GM12878 (cell line): ENCODE results near the gene CSDE1. TPM values are rescaled to one million over a fixed set of nuclear protein-coding genes. Genes with fewer than 3 reads are reported as not detected.

Experiments
- ATAC-seq: fragments of 200-7000 bp; cut with Tn5 transposase; 3 replicates; pipeline ENCODE4 v1.9.1; 2020; ENCODE audit warnings: mild to moderate bottlenecking, moderate library complexity
- BruUV-seq: library from RNA; stranded (reverse); fragments of 400-500 nt; replicated peaks from 2 replicates; lab custom pipeline; 2021; lab: Mats Ljungman, UMichigan
- CTCF ChIA-PET: fragments of 300-600 bp; sonication (Branson Sonifier 250); formaldehyde crosslinking; extraction: SDS; loops from one replicate; lab custom pipeline; 2021; ENCODE audit warnings: inconsistent platforms; lab: Yijun Ruan, JAX
- POLR2A ChIA-PET: fragments of 350-600 bp; formaldehyde crosslinking; extraction: SDS; loops from one replicate; lab custom pipeline; 2021; ENCODE audit warnings: inconsistent platforms; lab: Charles Lee
- RAD21 ChIA-PET: fragments of 300-600 bp; sonication (Branson Sonifier 250); formaldehyde crosslinking; loops from one replicate; lab custom pipeline; 2023; ENCODE audit warnings: antibody characterized with exemption; ENCODE audit not compliant: unreplicated experiment; lab: Charles Lee
- SMC1A ChIA-PET: fragments of 300-600 bp; sonication (Branson Sonifier 250); formaldehyde crosslinking; loops from one replicate; lab custom pipeline; 2023; ENCODE audit not compliant: unreplicated experiment, uncharacterized antibody; lab: Charles Lee
- DNase-seq: peaks from one replicate; pipeline ENCODE4 v3.0.0-alpha.2; 2011; ENCODE audit warnings: low read depth, low spot score
- FAIRE-seq: peaks from 3 replicates; lab custom pipeline; 2011; peaks lifted over from hg19 to GRCh38; lab: Jason Lieb, UNC
- H2AFZ ChIP-seq: 2 replicates; pipeline ENCODE4 v1.6.0; 2011; ENCODE audit warnings: low read depth, low read length, control low read depth; ENCODE audit not compliant: control insufficient read depth
- H3K27ac ChIP-seq: 2 replicates; pipeline ENCODE4 v1.5.1; 2011; ENCODE audit warnings: control low read depth; ENCODE audit not compliant: control insufficient read depth, insufficient read depth
- H3K27me3 ChIP-seq, 2 experiments: replicated peaks in 1 of 2; 2 replicates each; pipeline versions ENCODE4 v1.6.0 to v1.6.1; 2011; ENCODE audit warnings: low read length in 1 of 2; ENCODE audit not compliant: control insufficient read depth in 2 of 2, insufficient read depth in 2 of 2
- H3K36me3 ChIP-seq, 2 experiments: 2 replicates each; pipeline ENCODE4 v1.5.1; 2011; ENCODE audit warnings: low read length in 1 of 2; ENCODE audit not compliant: control insufficient read depth in 2 of 2, insufficient read depth in 2 of 2
- H3K4me1 ChIP-seq: 2 replicates; pipeline ENCODE4 v1.6.1; 2011; ENCODE audit warnings: mild to moderate bottlenecking, low read length, moderate library complexity, mixed read lengths; ENCODE audit not compliant: control insufficient read depth, insufficient read depth
- H3K4me2 ChIP-seq: 2 replicates; pipeline ENCODE4 v1.6.0; 2011; ENCODE audit warnings: control low read depth; ENCODE audit not compliant: control insufficient read depth, insufficient read depth
- H3K4me3 ChIP-seq: fragments of 200-600 bp; sonication (generic); 2 replicates; pipeline ENCODE4 v1.5.1; 2016
- H3K79me2 ChIP-seq: 2 replicates; pipeline ENCODE4 v1.6.0; 2011; ENCODE audit warnings: low read length; ENCODE audit not compliant: control insufficient read depth, insufficient read depth
- H3K9ac ChIP-seq: 2 replicates; pipeline ENCODE4 v1.8.0; 2011; ENCODE audit warnings: low read length, control low read depth, mixed read lengths; ENCODE audit not compliant: control insufficient read depth, insufficient read depth
- H3K9me3 ChIP-seq: replicated peaks from 3 replicates; pipeline ENCODE4 v1.5.1; 2011; ENCODE audit warnings: mild to moderate bottlenecking, low read length; ENCODE audit not compliant: control insufficient read depth, insufficient read depth
- H4K20me1 ChIP-seq: 2 replicates; pipeline ENCODE4 v1.6.0; 2011; ENCODE audit not compliant: control insufficient read depth, insufficient read depth
- BACH1 ChIP-seq: fragments of 450-650 bp; IDR thresholded peaks from 2 replicates; pipeline ENCODE4 v1.6.1; 2017; ENCODE audit warnings: mild to moderate bottlenecking, borderline replicate concordance
- CREB1 ChIP-seq: IDR thresholded peaks from 2 replicates; pipeline ENCODE4 v1.6.1; 2012; ENCODE audit warnings: low read depth, mild to moderate bottlenecking, inconsistent platforms
- CUX1 ChIP-seq: IDR thresholded peaks from 2 replicates; pipeline ENCODE4 v1.6.1; 2012; ENCODE audit warnings: improper control_type of control experiment, low read depth, low read length; ENCODE audit not compliant: insufficient replicate concordance
- GATAD2B ChIP-seq: fragments of 450-650 bp; conservative IDR thresholded peaks from 2 replicates; pipeline ENCODE4 v1.6.1; 2017; ENCODE audit warnings: low read depth, mild to moderate bottlenecking, moderate library complexity
- HSF1 ChIP-seq: fragments of 150-350 bp; IDR thresholded peaks from 2 replicates; pipeline ENCODE4 v1.6.1; 2014; ENCODE audit warnings: mild to moderate bottlenecking, low read depth, low read length
- MYC ChIP-seq: IDR thresholded peaks from 2 replicates; pipeline ENCODE4 v1.6.1; 2011; ENCODE audit warnings: mild to moderate bottlenecking, low read length, moderate library complexity, inconsistent platforms; ENCODE audit not compliant: insufficient read depth, insufficient replicate concordance, insufficient read length, severe bottlenecking
- POLR2AphosphoS5 ChIP-seq: IDR thresholded peaks from 2 replicates; pipeline ENCODE4 v1.6.1; 2011; ENCODE audit warnings: mild to moderate bottlenecking, low read length, inconsistent platforms
- RBBP5 ChIP-seq: fragments of 200-600 bp; sonication (generic); conservative IDR thresholded peaks from 2 replicates; pipeline ENCODE4 v1.6.1; 2016
- RELA ChIP-seq: fragments of 450-650 bp; IDR thresholded peaks from 2 replicates; pipeline ENCODE4 v1.8.0; 2014; ENCODE audit warnings: borderline replicate concordance; ENCODE audit not compliant: partially characterized antibody
- SMAD5 ChIP-seq: IDR thresholded peaks from 2 replicates; pipeline ENCODE4 v1.6.1; 2016; ENCODE audit warnings: antibody characterized with exemption, low read depth
- ZBTB33 ChIP-seq: fragments of 450-650 bp; IDR thresholded peaks from 2 replicates; pipeline ENCODE4 v1.6.1; 2017; ENCODE audit warnings: mild to moderate bottlenecking
- WGBS: methylation state at CpG from one replicate; pipeline ENCODE4 v1.1.6; 2016; ENCODE audit warnings: low lambda C conversion rate; ENCODE audit not compliant: insufficient replicate concordance, insufficient coverage; ENCODE audit errors: missing lambda C conversion rate; 5-methylcytosine and 5-hydroxymethylcytosine counted together
- in situ Hi-C: fragments of 300-500 bp; cut with MboI; formaldehyde crosslinking; loops from 9 replicates; pipeline ENCODE4 v1.14.3; 2018; ENCODE audit warnings: mixed read lengths
- intact Hi-C: fragments of 100-400 bp; cut with micrococcal nuclease; formaldehyde crosslinking; loops from one replicate; pipeline ENCODE4 v1.14.2; 2022; ENCODE audit not compliant: unreplicated experiment
- polyA plus RNA-seq, 11 experiments: library from polyadenylated mRNA; depleted of rRNA in 4 of 11; unstranded in 6 of 11; stranded (reverse) in 5 of 11; fragments of >200 nt; fragmentation: Nextera tagmentation in 4 of 11; fragmentation: Illumina TruSeq in 1 of 11; extraction: Ambion mirVana in 4 of 11; extraction: Trizol in 1 of 11; gene quantifications; 1 replicate in 1 of 11; 2 replicates in 10 of 11; pipeline versions ENCODE4 v1.2.1 to v1.2.3, GENCODE V29; 2011 to 2016; ENCODE audit warnings: inconsistent platforms in 2 of 11, missing spikeins in 2 of 11, low read depth in 1 of 11
- total RNA-seq, 4 experiments: library from RNA; depleted of rRNA in 3 of 4; stranded (reverse); fragments of >200 nt in 3 of 4; fragmentation: Illumina TruSeq in 1 of 4; extraction: Trizol in 1 of 4; gene quantifications; 2 replicates each; pipeline versions ENCODE4 v1.2.1 to v1.2.3, GENCODE V29; 2013 to 2021

Gene CSDE1
- total and polyA plus RNA-seq, 10 of the 15 experiments (the other 5 are each of a cell fraction or from before 2014, with no cell fraction given) = 130 to 390 (median 246) TPM

GRCh38 chr1:114782476-114782875 lies 24.7 kb upstream of the CSDE1 start (continued):
- TF ChIP-seq ZBTB33 (no peak), BACH1 (no peak), POLR2AphosphoS5 (no peak), HSF1 (no peak), SMAD5 (no peak)

- TSS peak; percentile 94 for BruUV-seq
- intact Hi-C loops (loop anchor here (1.0 kb wide), 1 partner anchor 22 kb away; no protein-coding TSS in a partner anchor), in situ Hi-C loops (no loop called here)
- ATAC-seq = peak; percentile 100
- Histone ChIP-seq H3K79me2 (peaks cover 17% of the 10 kb centered on the region), H3K4me2 (peak within 1 kb of the TSS; percentile 89), H2AFZ (peak within 1 kb of the TSS; percentile 99), H3K9me3 (no peaks in the 10 kb centered on the region), H3K27me3 (no peaks in the 10 kb centered on the region), H3K27ac (peak within 1 kb of the TSS; percentile 91), H3K36me3 (peaks cover 0 to 11% of the 10 kb centered on the region in 2 experiments; a peak in 1 of 4 replicates), H4K20me1 (no peaks in the 10 kb centered on the region), H3K9ac (peak within 1 kb of the TSS; percentile 94), H3K4me1 (no peaks in the 10 kb centered on the region; the same call in 1 of the 2 replicates), H3K4me3 (peak within 1 kb of the TSS; percentile 87)
- SMC1A ChIA-PET = interaction anchor here (0.6 to 3.1 kb wide), 6 partner anchors 7 to 293 kb away, joined by 3 to 12 read pairs (median 3); partner anchors contain the start of gene NRAS
- CTCF ChIA-PET = interaction anchor here (0.7 to 1.3 kb wide), 2 partner anchors 27 to 109 kb away, joined by 3 to 4 read pairs; no protein-coding TSS in a partner anchor
- POLR2A ChIA-PET = interaction anchor here (1.0 to 2.4 kb wide), 4 partner anchors 25 to 199 kb away, joined by 3 to 15 read pairs (median 5); partner anchors contain the start of genes BCAS2 and NRAS
- WGBS = 19% methylated on average over 53 of the region's 53 CpGs
- RAD21 ChIA-PET = interaction anchor here (0.7 to 1.3 kb wide), 3 partner anchors 8 to 65 kb away, joined by 3 to 4 read pairs (median 4); no protein-coding TSS in a partner anchor
- peak; percentile 97 for FAIRE-seq
- peak; percentile 80 for DNase-seq
- no peak for TF ChIP-seq RELA
- TF ChIP-seq RBBP5 = 0 out of 2 replicates have a peak, but pooled peaks have one; percentile 36
- TF ChIP-seq CUX1 = no peak
- peak; percentile 40 for TF ChIP-seq MYC
- TF ChIP-seq GATAD2B = peak; percentile 50; the same call in 1 of the 2 replicates
- peak; percentile 98 for TF ChIP-seq CREB1
Measured at GRCh38 chr1:114780344-114781226, 22.8 kb upstream of the CSDE1 start, which contains the start of gene SIKE1. Gene SIKE1 (minus strand): TSS chr1:114780685. CDS start chr1:114780607, 78 bp downstream.
